HG03103 (cell line): ENCODE results near the gene SLC10A6.
"Not testable (repeated sequence)": the region's sequence is repeated elsewhere in the genome, so short reads cannot be mapped to it uniquely, and the experiment has no call there.

Experiments
- ATAC-seq: cut with Tn5 transposase; IDR thresholded peaks from one replicate; pipeline ENCODE4 v1.9.1; 2021; ENCODE audit warnings: low read depth; ENCODE audit not compliant: unreplicated experiment

Gene SLC10A6

GRCh38 chr4:86848732-86849619, at the start of gene SLC10A6:
Gene SLC10A6, minus strand, starts transcription at chr4:86849384. Its CDS starts 269 bp downstream, at chr4:86849115.
- ATAC-seq = no peak

GRCh38 chr4:86898562-86898961, 49.4 kb upstream of the SLC10A6 start:
- ATAC-seq = no peak

GRCh38 chr4:86896596-86896995, 47.4 kb upstream of the SLC10A6 start:
- ATAC-seq = no peak

- peak; percentile 39 for ATAC-seq
Observed at GRCh38 chr4:86895692-86896488, 46.7 kb upstream of the SLC10A6 start.

GRCh38 chr4:86894455-86894854, 45.3 kb upstream of the SLC10A6 start:
- ATAC-seq = no peak

- ATAC-seq = no peak
Observed at GRCh38 chr4:86893136-86893535, 44.0 kb upstream of the SLC10A6 start.

- peak; percentile 3 for ATAC-seq
Observed at GRCh38 chr4:86892636-86892960, 43.4 kb upstream of the SLC10A6 start.

- peak; percentile 51 for ATAC-seq
Observed at GRCh38 chr4:86891762-86892635, 42.8 kb upstream of the SLC10A6 start, which contains the start of gene C4orf36. Gene C4orf36, minus strand, starts transcription at chr4:86892422. Its CDS starts 902 bp downstream, at chr4:86891520.

GRCh38 chr4:86890790-86891189, 41.6 kb upstream of the SLC10A6 start:
- ATAC-seq = no peak

GRCh38 chr4:86879641-86880040, 30.5 kb upstream of the SLC10A6 start:
- no peak for ATAC-seq

GRCh38 chr4:86878640-86879039, 29.5 kb upstream of the SLC10A6 start:
- no peak for ATAC-seq

- no peak for ATAC-seq
Observed at GRCh38 chr4:86876894-86877685, 27.9 kb upstream of the SLC10A6 start.

GRCh38 chr4:86875436-86875835, 26.3 kb upstream of the SLC10A6 start:
- not testable (repeated sequence) for ATAC-seq

GRCh38 chr4:86872135-86872534, 23.0 kb upstream of the SLC10A6 start:
- ATAC-seq = no peak

- ATAC-seq = no peak
Observed at GRCh38 chr4:86870442-86871069, 21.4 kb upstream of the SLC10A6 start.

- no peak for ATAC-seq
Observed at GRCh38 chr4:86857341-86858052, 8.3 kb upstream of the SLC10A6 start.

GRCh38 chr4:86856896-86857295, 7.7 kb upstream of the SLC10A6 start:
- ATAC-seq = no peak

- ATAC-seq = no peak
Observed at GRCh38 chr4:86855572-86855971, 6.4 kb upstream of the SLC10A6 start.

GRCh38 chr4:86853209-86853608, 4.0 kb upstream of the SLC10A6 start:
- no peak for ATAC-seq
